Fibroblast of skin of left quadriceps (primary cell): ENCODE measurements around the gene GSK3A.

Experiments
- DNase-seq, 2 experiments: peaks; one replicate each; pipeline ENCODE4 v3.0.0-alpha.2; 2013; ENCODE audit warnings: low read depth in 2 of 2

The GSK3A gene

GRCh38 chr19:42281146-42281826, 38.9 kb upstream of the GSK3A start:
- no peak for DNase-seq

DNA sequence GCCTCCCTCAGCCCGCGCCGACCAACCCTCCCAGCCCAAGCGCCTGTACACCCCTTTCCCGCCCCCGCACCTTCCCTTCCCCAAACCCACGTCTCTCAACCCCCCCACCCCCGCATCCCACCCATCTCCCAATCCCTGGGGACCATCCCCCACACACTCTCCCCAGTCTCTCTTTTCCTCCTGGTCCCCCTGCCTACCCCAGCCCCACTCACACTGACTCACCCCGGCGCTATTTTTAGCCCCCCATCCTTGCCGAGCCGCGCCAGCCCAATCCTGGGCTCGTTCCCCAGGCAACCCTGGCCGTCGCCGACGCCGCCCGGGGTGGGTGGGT, 38.4 kb upstream of the GSK3A start:
- no peak for DNase-seq

DNA sequence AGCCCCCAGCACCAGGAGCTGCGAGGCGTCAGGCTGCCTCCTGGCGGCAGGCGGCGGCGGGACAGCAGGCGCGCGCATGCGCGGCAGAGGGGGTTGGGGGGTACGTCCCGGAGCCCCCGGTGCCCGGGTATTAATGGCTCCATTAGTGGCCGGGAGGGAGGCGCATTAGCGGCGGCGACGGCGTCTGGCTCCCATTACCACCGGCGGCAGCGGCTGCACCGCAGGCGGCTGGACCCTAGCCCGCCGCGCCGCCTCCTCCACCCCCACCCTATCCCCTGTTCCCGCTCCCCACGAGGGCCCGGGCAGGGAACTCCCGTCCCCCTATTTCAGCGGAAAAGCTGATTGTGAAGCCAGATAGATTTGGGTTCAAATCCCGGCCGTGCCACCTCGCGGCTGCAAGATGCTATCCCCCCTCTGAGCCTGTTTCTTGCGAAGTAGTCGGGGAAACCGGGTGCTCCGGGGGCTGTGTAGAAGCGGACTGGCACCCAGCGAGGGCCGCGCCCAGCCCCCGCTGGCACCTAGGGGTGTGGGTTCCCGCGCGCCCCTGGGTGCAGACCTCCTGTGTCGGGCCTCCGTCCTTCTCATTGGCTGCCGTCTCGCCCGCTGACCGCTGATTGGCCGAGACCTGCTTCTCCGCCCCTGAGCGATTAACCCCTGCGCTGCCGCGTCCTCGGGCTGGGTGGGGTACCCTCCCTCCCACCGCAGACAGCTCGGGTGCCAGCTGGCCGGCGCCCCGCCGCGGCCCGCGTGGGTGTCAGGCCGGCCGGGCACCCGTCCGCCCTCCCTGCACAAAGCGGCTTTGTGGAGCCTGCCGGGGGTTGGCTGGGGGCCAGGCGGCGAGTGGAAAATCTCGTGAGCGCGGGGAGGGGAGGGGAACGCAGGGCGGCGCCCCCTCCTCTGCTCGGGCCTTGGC, 37.8 kb upstream of the GSK3A start:
- peak; percentile 81 to 82 for DNase-seq

DNA sequence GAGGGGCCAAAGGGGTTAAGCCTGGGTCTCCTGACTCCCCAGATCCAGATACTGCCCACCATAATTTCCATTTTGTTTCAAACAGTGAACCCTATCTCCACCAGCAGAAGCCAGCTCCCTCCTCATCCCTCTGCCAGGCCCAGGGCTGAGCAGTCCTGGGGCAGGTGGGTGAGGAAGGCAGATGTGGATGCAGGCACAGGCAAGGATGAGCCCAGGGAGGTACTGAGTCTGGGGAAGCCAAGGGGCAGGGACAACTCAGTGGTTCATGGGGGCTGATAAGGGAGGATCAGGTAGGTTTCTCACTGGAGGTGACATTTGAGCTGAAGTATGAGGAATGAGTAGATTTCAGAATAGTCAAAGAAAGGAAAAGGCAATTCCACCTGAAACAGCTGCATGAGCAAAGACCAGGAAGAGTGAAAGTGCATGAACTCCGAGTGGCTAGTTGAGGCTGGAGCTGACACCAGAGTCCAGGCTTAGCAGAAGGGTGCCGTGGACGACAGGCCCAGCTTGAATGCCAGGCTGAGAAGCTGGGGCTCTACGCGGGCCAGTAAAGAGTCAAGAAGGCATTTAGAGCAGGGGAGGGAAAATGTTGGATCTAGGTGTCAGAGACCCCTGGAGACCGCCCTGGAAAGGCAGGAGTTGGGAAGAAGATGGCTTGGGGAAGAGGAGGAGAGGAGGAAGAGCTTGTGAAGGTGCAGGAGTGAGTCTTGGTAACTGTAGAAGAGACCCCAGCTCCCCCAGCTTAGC, 36.9 kb upstream of the GSK3A start:
- no peak for DNase-seq

DNA sequence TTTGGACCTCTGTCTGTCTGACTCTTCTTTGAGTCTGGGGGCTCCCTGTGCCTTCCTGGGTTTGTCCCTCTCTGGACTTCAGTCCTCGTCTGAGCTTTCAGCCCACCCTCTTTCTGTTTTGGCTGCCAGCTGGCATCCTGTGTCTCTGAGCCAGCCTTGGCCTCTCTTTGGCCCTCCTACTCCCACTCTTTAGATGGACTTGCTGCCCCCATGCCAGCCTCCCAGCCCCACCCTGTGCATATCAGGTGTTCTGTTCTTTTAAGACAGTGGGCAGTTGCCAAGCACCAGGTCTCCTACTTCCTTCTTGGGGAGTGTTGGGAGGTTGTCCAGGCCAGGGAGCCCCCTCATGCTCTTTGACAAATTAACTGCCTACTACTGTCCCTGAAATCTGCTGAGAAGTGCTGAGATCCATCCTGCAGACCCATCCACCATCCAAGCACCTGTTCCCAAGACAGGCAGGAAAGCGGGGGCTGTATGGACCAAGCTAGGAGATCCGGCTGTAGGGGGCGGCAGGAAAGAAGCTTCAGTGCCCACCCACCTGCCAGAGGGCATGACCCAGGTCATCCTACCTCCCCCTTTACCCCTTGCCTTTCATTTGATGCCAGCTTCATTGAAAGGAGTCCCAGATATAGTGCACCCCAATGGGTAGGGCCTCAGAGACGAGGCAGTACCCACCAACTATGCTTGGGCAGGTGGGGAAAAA, 36.2 kb upstream of the GSK3A start:
- DNase-seq, result no peak

GRCh38 chr19:42277821-42278451, 35.5 kb upstream of the GSK3A start:
- DNase-seq, result no peak

- no peak for DNase-seq
Measured at GRCh38 chr19:42276821-42277220, 34.4 kb upstream of the GSK3A start.

DNA sequence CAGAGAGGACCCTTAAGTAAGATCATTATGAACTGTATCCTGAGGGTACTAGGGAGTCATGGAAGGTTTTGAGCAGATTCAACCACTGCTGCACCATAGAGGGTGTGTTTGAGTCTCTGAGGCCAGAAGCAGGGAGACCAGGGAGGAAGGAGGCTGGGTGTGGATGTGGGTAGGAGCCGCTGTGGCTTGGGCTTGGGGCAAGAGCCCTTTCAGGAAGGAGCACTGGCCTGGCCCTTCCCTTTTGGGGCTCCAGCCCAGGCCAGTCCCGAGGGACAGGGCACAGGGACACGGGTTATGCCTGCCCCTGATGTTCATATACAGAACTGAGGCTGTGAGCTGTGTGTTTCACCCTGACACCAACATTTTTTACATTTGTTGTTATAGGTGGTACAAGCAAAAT, 33.9 kb upstream of the GSK3A start:
- no peak for DNase-seq

GRCh38 chr19:42275517-42275916, 33.1 kb upstream of the GSK3A start:
- no peak for DNase-seq

- DNase-seq, result no peak
Measured at GRCh38 chr19:42275103-42275502, 32.7 kb upstream of the GSK3A start.

DNA sequence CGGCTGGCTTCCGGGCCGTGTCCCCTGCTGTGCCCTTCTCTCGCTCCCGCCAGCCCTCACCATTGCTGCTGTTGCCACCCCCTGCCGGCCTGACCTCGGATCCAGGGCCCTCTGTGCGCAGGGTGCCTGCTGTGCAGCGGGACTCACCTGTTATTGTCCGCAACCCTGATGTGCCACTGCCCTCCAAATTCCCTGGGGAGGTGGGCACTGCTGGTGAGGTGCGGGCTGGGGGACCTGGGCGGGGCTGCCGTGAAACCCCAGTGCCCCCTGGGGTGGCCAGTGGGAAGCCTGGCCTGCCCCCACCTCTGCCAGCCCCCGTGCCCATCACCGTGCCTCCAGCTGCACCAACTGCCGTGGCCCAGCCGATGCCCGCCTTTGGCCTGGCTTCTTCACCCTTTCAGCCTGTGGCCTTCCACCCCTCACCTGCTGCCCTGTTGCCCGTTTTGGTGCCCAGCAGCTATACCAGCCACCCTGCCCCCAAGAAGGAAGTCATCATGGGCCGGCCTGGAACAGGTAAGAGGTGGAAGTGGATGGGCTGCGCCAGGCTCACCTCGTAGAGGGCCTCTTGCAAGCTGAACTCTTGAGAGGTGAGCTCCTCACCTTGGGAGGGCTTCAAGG, 31.8 kb upstream of the GSK3A start:
- no peak for DNase-seq

- no peak for DNase-seq
Measured at GRCh38 chr19:42273407-42274064, 31.1 kb upstream of the GSK3A start.

GRCh38 chr19:42272989-42273406, 30.6 kb upstream of the GSK3A start:
- no peak for DNase-seq

- no peak for DNase-seq
Measured at GRCh38 chr19:42272535-42272897, 30.1 kb upstream of the GSK3A start.

- no peak for DNase-seq
Measured at GRCh38 chr19:42271861-42272534, 29.6 kb upstream of the GSK3A start.

- no peak for DNase-seq
Measured at GRCh38 chr19:42271045-42271419, 28.6 kb upstream of the GSK3A start.

GRCh38 chr19:42270346-42271044, 28.1 kb upstream of the GSK3A start:
- DNase-seq, result no peak

DNA sequence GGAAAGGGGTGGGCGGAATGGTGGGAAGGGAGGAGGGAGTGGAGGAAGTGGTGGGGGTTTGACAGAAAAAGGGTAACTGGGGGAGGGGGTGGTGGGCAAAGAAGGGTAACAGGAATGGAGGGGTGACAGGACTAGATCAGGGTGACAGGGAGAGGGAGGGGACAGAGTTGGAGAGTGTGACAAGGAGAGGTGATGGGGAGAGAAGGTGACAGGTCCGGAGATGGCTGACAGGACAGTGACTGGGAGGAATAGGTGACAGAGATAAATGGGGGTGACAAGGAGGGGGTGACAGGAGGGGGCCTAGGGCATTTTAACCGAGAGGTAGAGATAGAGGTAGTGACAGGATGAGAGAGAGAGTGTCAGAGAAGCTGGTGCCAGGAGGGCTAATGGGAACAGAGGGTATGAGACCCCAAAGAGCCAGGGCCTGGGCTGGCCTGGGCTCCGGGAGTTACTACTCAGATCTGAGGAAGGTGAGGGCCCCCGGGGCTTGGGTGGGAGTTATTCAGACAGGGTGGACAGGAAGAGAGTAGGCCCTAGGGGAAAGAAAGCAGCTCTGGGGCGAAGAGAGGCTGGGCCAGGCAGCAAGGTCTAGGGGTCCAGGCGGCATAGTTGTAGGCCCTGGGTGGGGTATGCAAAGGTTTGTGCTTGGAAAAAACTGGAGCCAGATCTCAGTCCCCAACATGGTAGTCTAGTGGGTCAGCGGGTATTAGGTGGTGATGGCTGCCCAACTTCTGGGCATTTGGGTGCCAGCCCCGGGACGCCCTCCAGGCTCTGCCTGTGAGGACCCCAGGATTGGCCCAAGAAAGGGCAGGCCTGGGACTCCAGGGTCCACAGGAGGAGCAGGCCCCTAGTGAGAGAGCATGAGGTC, 27.3 kb upstream of the GSK3A start:
- DNase-seq, result no peak
